Breast epithelium (tissue), 3 donors: ENCODE results near the gene TMPRSS13.

Experiments used
- CTCF ChIP-seq, 3 donors: fragments of 450-650 bp; IDR thresholded peaks; one replicate each; pipeline ENCODE4 v1.5.1; 2016 to 2017; ENCODE audit warnings: antibody characterized with exemption in 3 of 3, mild to moderate bottlenecking in 3 of 3, moderate library complexity in 3 of 3
- POLR2A ChIP-seq: fragments of 450-650 bp; IDR thresholded peaks from one replicate; pipeline ENCODE4 v1.6.1; 2016; ENCODE audit warnings: antibody characterized with exemption, mild to moderate bottlenecking, moderate library complexity
- POLR2AphosphoS5 ChIP-seq, 3 donors: sonication (generic); formaldehyde crosslinking; IDR thresholded peaks; one replicate each; pipeline ENCODE4 v1.6.1; 2017; ENCODE audit warnings: antibody characterized with exemption in 3 of 3

GRCh38 chr11:117903505-117904382, 25.5 kb downstream of the TMPRSS13 start:
- TF ChIP-seq POLR2A, result no peak
- no peak for TF ChIP-seq CTCF (IDR thresholded peaks at IDR 0.05)
- TF ChIP-seq POLR2AphosphoS5 (IDR thresholded peaks at IDR 0.05), result no peak
